Keratinocyte (primary cell): ENCODE data around the gene SLC19A1. TPM values are rescaled to one million over a fixed set of nuclear protein-coding genes. Genes with fewer than 3 reads are reported as not detected.

Source experiments
- DNase-seq: peaks from one replicate; pipeline ENCODE4 v3.0.0-alpha.2; 2011; ENCODE audit warnings: low read depth, missing footprints, low spot score
- FAIRE-seq: peaks from 2 replicates; lab custom pipeline; 2011; peaks lifted over from hg19 to GRCh38; lab: Jason Lieb, UNC
- H2AFZ ChIP-seq: 2 replicates; pipeline ENCODE4 v1.6.0; 2012; ENCODE audit warnings: low read length, control low read depth, inconsistent platforms; ENCODE audit not compliant: control insufficient read depth
- H3K27ac ChIP-seq: 2 replicates; pipeline ENCODE4 v1.5.1; 2011; ENCODE audit warnings: low read length; ENCODE audit not compliant: control insufficient read depth, insufficient read depth
- H3K27me3 ChIP-seq: 3 replicates; pipeline ENCODE4 v1.6.0; 2011; ENCODE audit warnings: low read length; ENCODE audit not compliant: control insufficient read depth, insufficient read depth; ENCODE audit errors: extremely low read depth
- H3K36me3 ChIP-seq, 2 experiments: 2 replicates in 1 of 2; 3 replicates in 1 of 2; pipeline ENCODE4 v1.5.1; 2011; ENCODE audit warnings: low read length in 2 of 2, mild to moderate bottlenecking in 1 of 2; ENCODE audit not compliant: control insufficient read depth in 2 of 2, insufficient read depth in 2 of 2; ENCODE audit errors: extremely low read depth in 1 of 2
- H3K4me1 ChIP-seq: 3 replicates; pipeline ENCODE4 v1.5.1; 2011; ENCODE audit warnings: low read length; ENCODE audit not compliant: control insufficient read depth, insufficient read depth; ENCODE audit errors: extremely low read depth
- H3K4me2 ChIP-seq: 3 replicates; pipeline ENCODE4 v1.6.0; 2011; ENCODE audit warnings: low read depth, low read length; ENCODE audit not compliant: control insufficient read depth, insufficient read depth; ENCODE audit errors: extremely low read depth
- H3K4me3 ChIP-seq, 3 experiments: fragments of 200-600 bp in 1 of 3; sonication (generic) in 1 of 3; 2 replicates in 2 of 3; 3 replicates in 1 of 3; pipeline ENCODE4 v1.5.1; 2011 to 2016; ENCODE audit warnings: low read length in 3 of 3, mild to moderate bottlenecking in 3 of 3, control low read depth in 2 of 3, inconsistent platforms in 1 of 3, low read depth in 1 of 3, mixed read lengths in 1 of 3, mixed run types in 1 of 3, moderate library complexity in 1 of 3; ENCODE audit not compliant: control insufficient read depth in 2 of 3, insufficient read depth in 2 of 3; ENCODE audit errors: extremely low read depth in 1 of 3
- H3K79me2 ChIP-seq: 2 replicates; pipeline ENCODE4 v1.6.0; 2012; ENCODE audit warnings: low read length; ENCODE audit not compliant: control insufficient read depth, insufficient read depth
- H3K9ac ChIP-seq: 3 replicates; pipeline ENCODE4 v1.6.0; 2011; ENCODE audit warnings: low read length; ENCODE audit not compliant: control insufficient read depth, insufficient read depth; ENCODE audit errors: extremely low read depth
- H3K9me1 ChIP-seq: 3 replicates; pipeline ENCODE4 v1.6.0; 2011; ENCODE audit warnings: low read length; ENCODE audit not compliant: control insufficient read depth, insufficient read depth; ENCODE audit errors: extremely low read depth
- H3K9me3 ChIP-seq: 2 replicates; pipeline ENCODE4 v1.5.1; 2012; ENCODE audit warnings: low read depth, low read length; ENCODE audit not compliant: control insufficient read depth
- H4K20me1 ChIP-seq: 3 replicates; pipeline ENCODE4 v1.6.0; 2011; ENCODE audit warnings: low read length; ENCODE audit not compliant: control insufficient read depth, insufficient read depth; ENCODE audit errors: extremely low read depth
- EZH2 ChIP-seq: IDR thresholded peaks from one replicate; pipeline ENCODE4 v1.6.1; 2012; ENCODE audit warnings: inconsistent platforms, mild to moderate bottlenecking, low read length, moderate library complexity
- dilution Hi-C: fragments of 300-500 bp; cut with MboI; formaldehyde crosslinking; loops from one replicate; pipeline ENCODE4 v1.7.0; 2020; ENCODE audit warnings: low sequenced_read_pairs; ENCODE audit not compliant: extremely low pct_ligation_motif_present
- polyA plus RNA-seq, 5 experiments: library from polyadenylated mRNA; depleted of rRNA in 3 of 5; stranded (reverse) in 3 of 5; stranded (forward) in 1 of 5; unstranded in 1 of 5; fragments of >200 nt; gene quantifications; 1 replicate in 1 of 5; 2 replicates in 3 of 5; 3 replicates in 1 of 5; pipeline versions ENCODE4 v1.2.1 to v1.2.3, GENCODE V29; 2011 to 2012; ENCODE audit warnings: missing spikeins in 2 of 5, low read depth in 1 of 5, low replicate concordance in 1 of 5
- TF ChIP-seq, protein P1 (sequence below), 3 experiments: IDR thresholded peaks in 1 of 3; conservative IDR thresholded peaks in 1 of 3; optimal IDR thresholded peaks in 1 of 3; 2 replicates in 2 of 3; 3 replicates in 1 of 3; pipeline versions ENCODE3 to v1.5.1; 2011; ENCODE audit warnings: low read length in 3 of 3, mild to moderate bottlenecking in 3 of 3, moderate library complexity in 2 of 3, control low read depth in 1 of 3, inconsistent platforms in 1 of 3; ENCODE audit not compliant: insufficient read depth in 2 of 3; ENCODE audit errors: extremely low read depth in 1 of 3

The SLC19A1 gene
- polyA plus RNA-seq, 1 donor (not counting 4 experiments of a cell fraction or from before 2014, with no cell fraction given) = 3.8 TPM

- no peak overlapping the region for H2AFZ ChIP-seq
- H3K27ac ChIP-seq = no peak overlapping the region
- H3K4me1 ChIP-seq = peaks cover 10% of the 10 kb centered on the region
- H3K4me3 ChIP-seq = no peak overlapping the region
- H3K4me2 ChIP-seq = no peak overlapping the region
- H3K36me3 ChIP-seq = no peaks in the 10 kb centered on the region
- TF ChIP-seq EZH2 = no peak
- TF ChIP-seq, protein P1, sequence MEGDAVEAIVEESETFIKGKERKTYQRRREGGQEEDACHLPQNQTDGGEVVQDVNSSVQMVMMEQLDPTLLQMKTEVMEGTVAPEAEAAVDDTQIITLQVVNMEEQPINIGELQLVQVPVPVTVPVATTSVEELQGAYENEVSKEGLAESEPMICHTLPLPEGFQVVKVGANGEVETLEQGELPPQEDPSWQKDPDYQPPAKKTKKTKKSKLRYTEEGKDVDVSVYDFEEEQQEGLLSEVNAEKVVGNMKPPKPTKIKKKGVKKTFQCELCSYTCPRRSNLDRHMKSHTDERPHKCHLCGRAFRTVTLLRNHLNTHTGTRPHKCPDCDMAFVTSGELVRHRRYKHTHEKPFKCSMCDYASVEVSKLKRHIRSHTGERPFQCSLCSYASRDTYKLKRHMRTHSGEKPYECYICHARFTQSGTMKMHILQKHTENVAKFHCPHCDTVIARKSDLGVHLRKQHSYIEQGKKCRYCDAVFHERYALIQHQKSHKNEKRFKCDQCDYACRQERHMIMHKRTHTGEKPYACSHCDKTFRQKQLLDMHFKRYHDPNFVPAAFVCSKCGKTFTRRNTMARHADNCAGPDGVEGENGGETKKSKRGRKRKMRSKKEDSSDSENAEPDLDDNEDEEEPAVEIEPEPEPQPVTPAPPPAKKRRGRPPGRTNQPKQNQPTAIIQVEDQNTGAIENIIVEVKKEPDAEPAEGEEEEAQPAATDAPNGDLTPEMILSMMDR (optimal IDR thresholded peaks at IDR 0.05 in 1 of 3, IDR thresholded peaks at IDR 0.05 in 1 of 3, conservative IDR thresholded peaks at IDR 0.05 in 1 of 3; ENCODE audit: extremely low read depth in 1 of 3, insufficient read depth in 2 of 3, low read length in 3 of 3) = no peak
- no peak for FAIRE-seq
- no peaks in the 10 kb centered on the region for H3K9me3 ChIP-seq
- no peak overlapping the region for H3K9ac ChIP-seq
- H3K9me1 ChIP-seq = no peaks in the 10 kb centered on the region
- H3K27me3 ChIP-seq = peaks cover 2% of the 10 kb centered on the region
- DNase-seq = no peak
- dilution Hi-C loops = no loop called here
- no peaks in the 10 kb centered on the region for H3K79me2 ChIP-seq
- H4K20me1 ChIP-seq = no peaks in the 10 kb centered on the region
Observed at GRCh38 chr21:45545236-45545570, 3.0 kb upstream of the SLC19A1 start.

- TF ChIP-seq, protein P1 (optimal IDR thresholded peaks at IDR 0.05 in 1 of 3, IDR thresholded peaks at IDR 0.05 in 1 of 3, conservative IDR thresholded peaks at IDR 0.05 in 1 of 3; ENCODE audit: extremely low read depth in 1 of 3, insufficient read depth in 2 of 3, low read length in 3 of 3) = no peak
- TF ChIP-seq EZH2 = no peak
- H3K4me2 ChIP-seq = no peak overlapping the region
- dilution Hi-C loops = no loop called here
- no peaks in the 10 kb centered on the region for H3K36me3 ChIP-seq
- FAIRE-seq (no peak), DNase-seq (no peak)
- H4K20me1 ChIP-seq = no peaks in the 10 kb centered on the region
- no peak overlapping the region for H2AFZ ChIP-seq
- H3K27me3 ChIP-seq = peaks cover 2% of the 10 kb centered on the region
- H3K4me1 ChIP-seq = peaks cover 10% of the 10 kb centered on the region
- no peaks in the 10 kb centered on the region for H3K9me3 ChIP-seq
- no peak overlapping the region for H3K27ac ChIP-seq
- no peaks in the 10 kb centered on the region for H3K9me1 ChIP-seq
- H3K9ac ChIP-seq = no peak overlapping the region
- H3K4me3 ChIP-seq = no peak overlapping the region
- no peaks in the 10 kb centered on the region for H3K79me2 ChIP-seq
Observed at GRCh38 chr21:45544449-45545235, 2.4 kb upstream of the SLC19A1 start.
